ENCODE results near the gene GRIK1. TPM values are rescaled to one million over a fixed set of nuclear protein-coding genes. Genes with fewer than 3 reads are reported as not detected.

Gene GRIK1
- polyA plus RNA-seq, 1 donor, result 1.7 TPM

GRCh38 chr21:29827647-29828046, 112.1 kb downstream of the GRIK1 start:
- no peak for DNase-seq

- DNase-seq, result no peak
These were observed 112.6 kb downstream of the GRIK1 start for GRCh38 chr21:29827236-29827635.

- DNase-seq, result no peak
These were observed 113.4 kb downstream of the GRIK1 start for GRCh38 chr21:29826386-29826785.

- no peak for DNase-seq
These were observed 113.9 kb downstream of the GRIK1 start for GRCh38 chr21:29825936-29826335.

GRCh38 chr21:29825345-29825744, 114.5 kb downstream of the GRIK1 start:
- DNase-seq, result no peak

- DNase-seq, result no peak
These were observed 117.7 kb downstream of the GRIK1 start for GRCh38 chr21:29822064-29822463.

- DNase-seq, result no peak
These were observed 118.6 kb downstream of the GRIK1 start for GRCh38 chr21:29821230-29821629.

GRCh38 chr21:29819675-29820326, 120.0 kb downstream of the GRIK1 start:
- no peak for DNase-seq

- no peak for DNase-seq
These were observed 121.3 kb downstream of the GRIK1 start for GRCh38 chr21:29818383-29818921.

GRCh38 chr21:29817450-29817849, 122.3 kb downstream of the GRIK1 start:
- no peak for DNase-seq

- no peak for DNase-seq
These were observed 126.8 kb downstream of the GRIK1 start for GRCh38 chr21:29812947-29813346.

GRCh38 chr21:29810871-29811270, 128.9 kb downstream of the GRIK1 start:
- DNase-seq, result peak; percentile 21

- no peak for DNase-seq
These were observed 131.6 kb downstream of the GRIK1 start for GRCh38 chr21:29808153-29808552.

GRCh38 chr21:29805105-29805504, 134.7 kb downstream of the GRIK1 start:
- no peak for DNase-seq

- DNase-seq, result no peak
These were observed 136.6 kb downstream of the GRIK1 start for GRCh38 chr21:29803191-29803590.

GRCh38 chr21:29801122-29801521, 138.7 kb downstream of the GRIK1 start:
- no peak for DNase-seq

- no peak for DNase-seq
These were observed 139.7 kb downstream of the GRIK1 start for GRCh38 chr21:29800056-29800455.

- DNase-seq, result no peak
These were observed 141.0 kb downstream of the GRIK1 start for GRCh38 chr21:29798840-29799239.

GRCh38 chr21:29797155-29797554, 142.6 kb downstream of the GRIK1 start:
- DNase-seq, result no peak

GRCh38 chr21:29793712-29794111, 146.1 kb downstream of the GRIK1 start:
- DNase-seq, result no peak

- no peak for DNase-seq
These were observed 150.4 kb downstream of the GRIK1 start for GRCh38 chr21:29789393-29789792.

- DNase-seq, result no peak
These were observed 151.0 kb downstream of the GRIK1 start for GRCh38 chr21:29788752-29789151.

- DNase-seq, result no peak
These were observed 152.4 kb downstream of the GRIK1 start for GRCh38 chr21:29787361-29787909.

Data from left kidney (tissue), 2 donors.